GM12873 (cell line): ENCODE results near the gene UBE2I.

Source experiments
- TF ChIP-seq, protein P1 (sequence below): IDR thresholded peaks from 2 replicates; pipeline ENCODE4 v1.5.1; 2012; ENCODE audit warnings: low read depth, mild to moderate bottlenecking, moderate library complexity, low read length, control low read depth; ENCODE audit not compliant: insufficient read depth; ENCODE audit errors: missing control alignments

Gene UBE2I

DNA sequence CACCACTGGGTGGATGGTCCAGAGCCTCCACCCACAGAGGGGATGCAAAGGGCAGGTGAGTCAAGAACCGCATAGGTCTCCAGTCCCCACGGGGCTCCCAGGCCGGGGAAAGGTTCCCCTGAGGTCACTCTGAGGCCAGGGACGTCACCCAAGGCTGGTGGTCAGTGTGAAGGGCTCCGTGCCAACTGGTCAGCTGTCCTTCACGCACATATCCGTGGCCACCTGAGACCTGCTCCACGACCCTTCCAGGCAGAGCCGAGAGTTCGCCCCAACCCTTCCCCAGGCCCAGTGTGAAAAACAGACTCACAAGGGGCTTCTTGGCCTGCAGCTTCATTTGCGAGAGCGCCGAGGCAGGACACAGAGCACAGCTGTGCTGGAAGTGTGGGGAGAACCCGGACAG, 39.5 kb downstream of the UBE2I start:
- TF ChIP-seq, protein P1, sequence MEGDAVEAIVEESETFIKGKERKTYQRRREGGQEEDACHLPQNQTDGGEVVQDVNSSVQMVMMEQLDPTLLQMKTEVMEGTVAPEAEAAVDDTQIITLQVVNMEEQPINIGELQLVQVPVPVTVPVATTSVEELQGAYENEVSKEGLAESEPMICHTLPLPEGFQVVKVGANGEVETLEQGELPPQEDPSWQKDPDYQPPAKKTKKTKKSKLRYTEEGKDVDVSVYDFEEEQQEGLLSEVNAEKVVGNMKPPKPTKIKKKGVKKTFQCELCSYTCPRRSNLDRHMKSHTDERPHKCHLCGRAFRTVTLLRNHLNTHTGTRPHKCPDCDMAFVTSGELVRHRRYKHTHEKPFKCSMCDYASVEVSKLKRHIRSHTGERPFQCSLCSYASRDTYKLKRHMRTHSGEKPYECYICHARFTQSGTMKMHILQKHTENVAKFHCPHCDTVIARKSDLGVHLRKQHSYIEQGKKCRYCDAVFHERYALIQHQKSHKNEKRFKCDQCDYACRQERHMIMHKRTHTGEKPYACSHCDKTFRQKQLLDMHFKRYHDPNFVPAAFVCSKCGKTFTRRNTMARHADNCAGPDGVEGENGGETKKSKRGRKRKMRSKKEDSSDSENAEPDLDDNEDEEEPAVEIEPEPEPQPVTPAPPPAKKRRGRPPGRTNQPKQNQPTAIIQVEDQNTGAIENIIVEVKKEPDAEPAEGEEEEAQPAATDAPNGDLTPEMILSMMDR: no peak

DNA sequence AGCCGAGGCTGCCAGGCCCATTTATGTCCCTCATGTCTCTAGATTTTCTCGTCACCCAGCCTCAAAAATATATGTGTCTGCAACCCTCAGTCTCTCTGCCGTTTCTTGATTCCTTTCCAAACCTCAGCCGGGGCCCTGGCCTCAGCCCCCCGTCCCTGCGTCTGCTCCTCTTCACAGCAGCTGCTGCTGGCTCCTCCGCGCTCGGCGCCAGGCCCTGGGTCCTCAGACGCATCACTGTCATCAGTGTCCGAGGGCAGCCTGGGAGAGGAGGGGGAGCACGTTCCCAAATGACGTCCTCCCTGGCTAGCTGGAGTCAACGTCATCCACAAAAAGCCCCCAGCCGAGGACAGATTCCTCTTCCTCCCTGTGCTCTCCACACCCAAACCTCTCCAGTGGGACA, 39.9 kb downstream of the UBE2I start:
- TF ChIP-seq, protein P1: no peak

DNA sequence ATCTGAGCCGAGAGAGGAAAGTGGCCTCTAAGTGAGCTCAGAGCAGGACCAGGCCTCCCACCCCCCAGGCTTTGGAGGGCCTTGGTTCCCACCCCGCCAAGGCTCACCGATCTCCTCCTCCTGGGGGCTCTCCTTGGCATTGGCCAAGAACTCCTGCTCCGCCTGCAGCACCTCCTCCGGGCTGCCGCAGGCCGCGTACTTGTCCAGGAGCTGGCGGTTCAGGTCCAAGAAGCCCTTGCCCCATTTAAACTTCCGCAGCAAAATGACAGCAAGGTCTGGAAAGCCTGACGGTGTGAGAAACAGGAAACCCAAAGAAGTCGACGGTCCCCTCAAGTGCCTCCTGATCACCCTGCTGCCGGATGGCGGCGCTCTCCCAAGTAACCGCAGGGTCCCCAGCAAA, 40.5 kb downstream of the UBE2I start:
- TF ChIP-seq, protein P1: no peak

DNA sequence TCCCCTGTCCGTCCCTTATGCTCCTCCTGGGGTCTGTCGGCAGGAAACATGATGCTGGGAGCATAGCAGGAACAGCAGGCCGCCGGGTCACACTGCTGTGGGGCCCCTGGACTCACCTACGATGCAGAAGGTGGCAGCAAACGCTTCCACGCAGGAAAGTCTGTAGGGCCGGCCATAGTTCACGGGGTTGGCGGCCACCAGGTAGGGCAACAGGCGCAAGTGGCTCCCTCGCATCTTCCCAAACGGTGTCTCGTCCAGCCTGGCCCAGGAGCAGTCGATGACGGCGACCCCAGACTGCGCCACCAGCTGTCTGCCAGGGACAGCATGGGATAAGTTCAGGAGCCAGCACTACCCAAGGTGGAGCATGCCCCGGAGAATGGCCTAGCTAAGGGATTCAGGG, 41.3 kb downstream of the UBE2I start:
- TF ChIP-seq, protein P1: no peak

DNA sequence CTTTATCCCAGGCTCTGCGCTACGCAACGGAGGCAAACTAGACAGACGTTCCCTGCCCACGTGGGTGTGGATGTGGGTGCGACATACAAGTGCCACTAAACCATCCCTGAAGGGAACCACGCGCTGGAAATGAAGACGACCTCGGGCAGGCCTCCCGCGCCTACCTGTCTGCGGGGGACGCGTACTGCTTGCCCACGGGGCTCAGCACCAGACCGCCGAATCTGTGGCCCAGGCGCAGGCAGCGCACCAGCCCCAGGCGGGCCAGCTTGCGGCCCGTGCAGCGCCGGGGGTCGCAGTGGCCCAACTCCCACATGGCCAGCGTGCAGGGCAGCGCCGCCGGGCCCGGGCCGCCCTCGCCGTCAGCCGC, 41.8 kb downstream of the UBE2I start:
- TF ChIP-seq, protein P1: no peak

DNA sequence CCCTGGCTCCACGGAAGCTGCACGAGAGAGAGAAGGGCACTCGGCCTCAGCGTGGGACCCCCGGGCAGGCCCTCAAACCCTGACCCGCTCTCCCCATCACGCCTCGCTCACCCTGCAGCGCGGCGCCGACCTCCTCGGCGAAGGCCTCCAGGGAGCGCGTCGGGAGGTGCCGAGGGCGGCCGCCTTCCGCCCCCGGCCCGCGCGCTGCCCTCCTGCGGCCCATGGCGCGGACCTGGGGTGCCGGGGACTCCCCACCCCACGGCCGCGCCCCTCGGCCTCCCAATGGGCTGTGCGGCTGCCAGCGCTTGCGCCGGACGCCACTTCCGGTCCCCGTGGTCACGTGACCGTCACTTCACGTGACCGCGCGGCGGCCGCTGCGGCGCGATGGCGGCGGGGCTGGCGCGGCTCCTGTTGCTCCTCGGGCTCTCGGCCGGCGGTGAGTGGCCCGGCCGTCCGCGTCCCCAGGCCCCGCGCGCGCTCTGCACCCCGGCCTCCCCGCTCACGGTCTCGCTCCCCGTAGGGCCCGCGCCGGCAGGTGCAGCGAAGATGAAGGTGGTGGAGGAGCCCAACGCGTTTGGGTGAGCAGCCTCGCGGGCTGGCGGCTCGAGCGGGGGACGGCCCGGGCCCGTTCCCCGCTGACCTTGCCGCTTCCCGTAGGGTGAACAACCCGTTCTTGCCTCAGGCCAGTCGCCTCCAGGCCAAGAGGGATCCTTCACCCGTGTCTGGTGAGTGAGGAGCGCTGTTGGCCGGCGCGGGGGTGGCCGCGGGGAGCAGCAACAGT, 42.3 kb downstream of the UBE2I start, which contains the start of the genes GNPTG and TSR3:
TSS of gene GNPTG (plus strand) at position 350 of the 781 bp plus-strand sequence. CDS start at position 385, 35 bp downstream.
TSS of gene TSR3 (minus strand) at position 297 of the 781 bp plus-strand sequence. CDS start at position 223, 74 bp downstream.
- TF ChIP-seq, protein P1: no peak

DNA sequence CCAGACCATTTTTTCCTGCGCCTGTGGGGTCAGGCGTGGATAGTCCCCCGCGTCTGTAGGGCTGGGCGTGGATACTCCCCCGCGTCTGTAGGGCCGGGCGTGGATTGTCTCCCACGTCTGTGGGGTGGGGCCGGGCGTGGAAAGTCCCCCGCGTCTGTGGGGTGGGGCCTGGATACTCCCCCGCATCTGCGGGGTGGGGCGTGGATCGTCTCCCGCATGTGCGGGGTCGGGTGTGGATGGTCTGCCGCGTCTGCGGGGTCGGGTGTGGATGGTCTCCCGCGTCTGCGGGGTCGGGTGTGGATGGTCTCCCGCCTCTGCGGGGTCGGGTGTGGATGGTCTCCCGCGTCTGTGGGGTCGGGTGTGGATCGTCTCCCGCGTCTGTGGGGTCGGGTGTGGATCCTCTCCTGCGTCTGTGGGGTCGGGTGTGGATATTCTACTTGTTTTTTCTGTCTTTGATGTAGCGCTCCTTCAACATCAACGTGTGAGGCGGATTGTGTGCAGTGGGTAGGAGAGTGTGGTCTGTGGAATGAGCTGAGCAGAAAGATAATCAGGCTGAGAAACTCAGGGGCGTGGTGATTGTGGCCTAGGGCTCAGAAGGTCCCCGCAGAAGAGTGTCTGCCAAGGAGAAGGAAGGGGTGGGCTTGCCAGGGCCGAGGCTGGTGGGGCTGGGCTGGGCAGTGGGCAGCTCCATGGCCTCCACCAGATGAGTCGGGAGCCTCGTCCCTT, 45.5 kb downstream of the UBE2I start:
- TF ChIP-seq, protein P1: no peak
